Panc1 (cell line): ENCODE data around the gene BACH2. TPM values are rescaled to one million over a fixed set of nuclear protein-coding genes. Genes with fewer than 3 reads are reported as not detected.

ENCODE experiments used
- ATAC-seq: fragments of 200-7000 bp; cut with Tn5 transposase; 2 replicates; pipeline ENCODE4 v1.9.1; 2020; ENCODE audit warnings: mild to moderate bottlenecking, moderate library complexity
- BruUV-seq: library from RNA; stranded (reverse); fragments of 400-500 nt; replicated peaks from 2 replicates; lab custom pipeline; 2021; lab: Mats Ljungman, UMichigan
- CTCF ChIA-PET: fragments of 300-600 bp; sonication (Branson Sonifier 250); formaldehyde crosslinking; loops from one replicate; lab custom pipeline; 2022; ENCODE audit warnings: antibody characterized with exemption; lab: Charles Lee
- POLR2A ChIA-PET: fragments of 300-600 bp; sonication (Branson Sonifier 250); formaldehyde crosslinking; loops from one replicate; lab custom pipeline; 2022; ENCODE audit warnings: antibody characterized with exemption; lab: Charles Lee
- DNase-seq: peaks from one replicate; pipeline ENCODE4 v3.0.0-alpha.2; 2010; ENCODE audit warnings: low read depth, low spot score
- H3K27ac ChIP-seq: 2 replicates; pipeline ENCODE4 v1.5.1; 2011; ENCODE audit warnings: mild to moderate bottlenecking, low read length, inconsistent platforms
- H3K27me3 ChIP-seq: fragments of 200-500 bp; sonication (Bioruptor generic); 2 replicates; pipeline ENCODE4 v1.6.0; 2014; ENCODE audit warnings: low read length, inconsistent platforms; ENCODE audit not compliant: control insufficient read depth, insufficient read depth
- H3K36me3 ChIP-seq: fragments of 200-500 bp; sonication (Bioruptor generic); 2 replicates; pipeline ENCODE4 v1.5.1; 2014; ENCODE audit warnings: inconsistent platforms, mild to moderate bottlenecking, low read length, moderate library complexity; ENCODE audit not compliant: control insufficient read depth, insufficient read depth
- H3K4me1 ChIP-seq: 2 replicates; pipeline ENCODE4 v1.5.1; 2011; ENCODE audit warnings: inconsistent platforms, mild to moderate bottlenecking, low read length, moderate library complexity; ENCODE audit not compliant: control insufficient read depth, insufficient read depth
- H3K4me3 ChIP-seq, 2 experiments: 2 replicates each; pipeline ENCODE4 v1.5.1; 2011 to 2012; ENCODE audit warnings: low read depth in 2 of 2, low read length in 2 of 2, mild to moderate bottlenecking in 2 of 2, inconsistent platforms in 1 of 2, moderate library complexity in 1 of 2
- H3K9me3 ChIP-seq: fragments of 200-500 bp; sonication (Bioruptor generic); 2 replicates; pipeline ENCODE4 v1.5.1; 2014; ENCODE audit warnings: low read depth, mild to moderate bottlenecking, inconsistent platforms, low read length, moderate library complexity; ENCODE audit not compliant: control insufficient read depth, insufficient read depth
- CTCF ChIP-seq: fragments of 450-650 bp; IDR thresholded peaks from 2 replicates; pipeline ENCODE4 v1.5.1; 2017; ENCODE audit warnings: mild to moderate bottlenecking
- POLR2AphosphoS5 ChIP-seq: IDR thresholded peaks from 2 replicates; pipeline ENCODE4 v1.6.1; 2012; ENCODE audit warnings: mild to moderate bottlenecking, low read depth, low read length, moderate library complexity
- REST ChIP-seq, 2 experiments: IDR thresholded peaks; 2 replicates each; pipeline ENCODE4 v1.6.1; 2011 to 2012; ENCODE audit warnings: low read depth in 2 of 2, control low read depth in 1 of 2, low read length in 1 of 2, mild to moderate bottlenecking in 1 of 2, moderate library complexity in 1 of 2; ENCODE audit not compliant: insufficient read depth in 1 of 2
- SIN3A ChIP-seq: IDR thresholded peaks from 2 replicates; pipeline ENCODE4 v1.6.1; 2012; ENCODE audit warnings: low read depth, mild to moderate bottlenecking, low read length, moderate library complexity, borderline replicate concordance; ENCODE audit not compliant: insufficient read depth
- TCF7L2 ChIP-seq: IDR thresholded peaks from 2 replicates; pipeline ENCODE4 v1.6.1; 2011; ENCODE audit warnings: mild to moderate bottlenecking, low read depth, low read length, inconsistent platforms
- in situ Hi-C: cut with HindIII; loops from 2 replicates; pipeline ENCODE4 v1.10.0; 2016; ENCODE audit warnings: low sequenced_read_pairs, low pct_unique_long_range_greater_than_20kb
- intact Hi-C: fragments of 100-400 bp; cut with micrococcal nuclease; formaldehyde crosslinking; loops from one replicate; pipeline ENCODE4 v1.10.0; 2022; ENCODE audit not compliant: unreplicated experiment
- total RNA-seq: library from RNA; stranded (reverse); gene quantifications from one replicate; pipeline ENCODE4 v1.2.1, GENCODE V29; 2021; ENCODE audit not compliant: unreplicated experiment

BACH2 gene
- total RNA-seq, 1 experiment from 2014 or later: 1.6 TPM

GRCh38 chr6:90319979-90320685 is 23.5 kb upstream of the BACH2 start:
- ATAC-seq (no peak), DNase-seq (no peak)
- H3K27me3 ChIP-seq: no peaks in the 10 kb centered on the region
- in situ Hi-C loops (no loop called here), intact Hi-C loops (no loop called here)
- BruUV-seq: no TSS peak
- ChIA-PET CTCF (no interaction called here), POLR2A (no interaction called here)
- no peak overlapping the region for H3K4me3 ChIP-seq
- no peaks in the 10 kb centered on the region for H3K4me1 ChIP-seq
- no peak overlapping the region for H3K27ac ChIP-seq
- TF ChIP-seq TCF7L2 (no peak), POLR2AphosphoS5 (no peak), REST (IDR thresholded peaks at IDR 0.05; ENCODE audit: insufficient read depth in 1 of 2, low read depth in 2 of 2, low read length in 1 of 2) (no peak), CTCF (no peak), SIN3A (no peak)
- no peaks in the 10 kb centered on the region for H3K9me3 ChIP-seq
- H3K36me3 ChIP-seq: no peaks in the 10 kb centered on the region

DNA sequence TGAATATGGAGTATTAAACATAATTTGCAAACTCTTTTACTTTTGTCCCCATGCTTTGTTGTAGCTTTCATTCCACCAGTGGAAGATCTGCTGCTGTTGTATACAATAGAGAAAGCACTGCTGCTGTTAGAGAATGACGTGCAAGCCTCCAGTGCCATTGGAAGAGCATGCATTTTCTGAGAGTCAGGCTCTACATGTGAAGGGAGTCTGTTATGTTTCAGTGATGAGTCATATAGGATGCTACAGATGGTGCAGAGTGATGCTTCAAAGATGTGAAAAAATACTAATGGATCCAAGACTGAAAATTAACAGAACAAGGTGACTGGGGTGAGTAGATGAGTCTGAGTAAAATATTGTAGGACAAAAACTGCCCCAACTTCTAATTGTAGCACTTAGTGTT is 22.4 kb upstream of the BACH2 start:
- TF ChIP-seq SIN3A (no peak), CTCF (no peak), TCF7L2 (no peak), REST (IDR thresholded peaks at IDR 0.05; ENCODE audit: insufficient read depth in 1 of 2, low read depth in 2 of 2, low read length in 1 of 2) (no peak), POLR2AphosphoS5 (no peak)
- Histone ChIP-seq H3K27me3 (no peaks in the 10 kb centered on the region), H3K4me1 (no peaks in the 10 kb centered on the region), H3K27ac (no peak overlapping the region), H3K9me3 (no peaks in the 10 kb centered on the region), H3K4me3 (no peak overlapping the region), H3K36me3 (no peaks in the 10 kb centered on the region)
- POLR2A ChIA-PET: no interaction called here
- CTCF ChIA-PET: no interaction called here
- no peak for DNase-seq
- intact Hi-C loops (no loop called here), in situ Hi-C loops (no loop called here)
- ATAC-seq: no peak
- no TSS peak for BruUV-seq
